Measurements from ENCODE around the gene ZDHHC12. TPM values are rescaled to one million over a fixed set of nuclear protein-coding genes. Genes with fewer than 3 reads are reported as not detected.

The ZDHHC12 gene
- total and polyA plus RNA-seq, 2 of the 13 experiments (the other 11 are each of a cell fraction or from before 2014, with no cell fraction given), result 25.4 to 28.0 TPM

DNA sequence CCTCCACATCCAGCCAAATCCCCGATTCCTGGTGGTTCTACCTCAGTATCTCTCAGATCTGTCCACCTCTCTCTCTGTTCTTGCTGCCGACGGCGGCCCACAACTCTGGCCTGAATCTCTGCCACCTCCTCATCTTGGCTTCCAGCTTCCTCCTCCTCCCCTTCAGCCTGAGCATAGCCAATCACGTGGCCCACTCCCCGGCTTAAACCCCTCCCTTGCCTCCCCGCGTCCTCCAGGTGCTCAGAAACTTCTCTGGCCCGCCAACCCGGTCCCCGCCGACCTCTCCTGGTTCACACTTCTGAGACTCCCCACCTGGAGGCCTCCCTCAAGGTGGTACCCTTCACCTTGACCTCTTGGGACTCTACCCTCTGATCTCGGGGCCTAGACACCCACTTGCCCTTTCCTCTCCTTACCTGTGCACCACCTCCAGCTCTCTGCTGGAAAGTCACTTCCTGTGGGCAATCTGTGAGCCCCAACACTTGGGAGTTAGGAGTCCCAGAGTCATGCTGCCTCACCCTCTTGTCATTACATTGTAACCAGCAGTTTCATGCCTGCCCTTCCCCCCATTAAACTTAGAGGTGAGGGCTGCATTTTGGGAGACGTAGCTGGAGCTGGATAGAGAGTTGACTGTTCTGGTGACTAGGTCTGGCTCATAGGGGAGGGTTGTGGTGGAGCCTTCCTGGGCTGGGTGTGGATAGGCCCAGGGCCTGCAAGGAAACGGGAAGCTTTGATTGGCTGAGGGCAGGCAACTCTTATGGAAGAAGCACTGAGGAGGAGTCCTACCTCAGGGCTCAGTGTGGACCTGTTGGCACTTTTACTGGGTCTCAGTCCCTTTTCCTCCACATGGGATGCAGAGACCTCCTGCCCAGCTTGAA lies 39.4 kb downstream of the ZDHHC12 start (continued):
- TF ChIP-seq ZMAT3 (CRISPR knock-in tag; conservative IDR thresholded peaks at IDR 0.05), result 0 out of 2 replicates have a peak, but pooled peaks have one; percentile 26
- TF ChIP-seq, protein P1, sequence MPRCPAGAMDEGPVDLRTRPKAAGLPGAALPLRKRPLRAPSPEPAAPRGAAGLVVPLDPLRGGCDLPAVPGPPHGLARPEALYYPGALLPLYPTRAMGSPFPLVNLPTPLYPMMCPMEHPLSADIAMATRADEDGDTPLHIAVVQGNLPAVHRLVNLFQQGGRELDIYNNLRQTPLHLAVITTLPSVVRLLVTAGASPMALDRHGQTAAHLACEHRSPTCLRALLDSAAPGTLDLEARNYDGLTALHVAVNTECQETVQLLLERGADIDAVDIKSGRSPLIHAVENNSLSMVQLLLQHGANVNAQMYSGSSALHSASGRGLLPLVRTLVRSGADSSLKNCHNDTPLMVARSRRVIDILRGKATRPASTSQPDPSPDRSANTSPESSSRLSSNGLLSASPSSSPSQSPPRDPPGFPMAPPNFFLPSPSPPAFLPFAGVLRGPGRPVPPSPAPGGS (CRISPR knock-in tag; IDR thresholded peaks at IDR 0.05), result 0 out of 2 replicates have a peak, but pooled peaks have one; percentile 10
- no peak for TF ChIP-seq ZNF550 (CRISPR knock-in tag; IDR thresholded peaks at IDR 0.05; ENCODE audit: borderline replicate concordance)
- no peak for TF ChIP-seq ZNF33A (CRISPR knock-in tag; IDR thresholded peaks at IDR 0.05; ENCODE audit: borderline replicate concordance)
- TF ChIP-seq ZNF34 (CRISPR knock-in tag; IDR thresholded peaks at IDR 0.05; ENCODE audit: borderline replicate concordance), result 0 out of 2 replicates have a peak, but pooled peaks have one; percentile 12
- TF ChIP-seq FOSL2 (CRISPR knock-in tag; IDR thresholded peaks at IDR 0.05), result peak; percentile 33; the same call in 1 of the 2 replicates
- TF ChIP-seq, protein P2, sequence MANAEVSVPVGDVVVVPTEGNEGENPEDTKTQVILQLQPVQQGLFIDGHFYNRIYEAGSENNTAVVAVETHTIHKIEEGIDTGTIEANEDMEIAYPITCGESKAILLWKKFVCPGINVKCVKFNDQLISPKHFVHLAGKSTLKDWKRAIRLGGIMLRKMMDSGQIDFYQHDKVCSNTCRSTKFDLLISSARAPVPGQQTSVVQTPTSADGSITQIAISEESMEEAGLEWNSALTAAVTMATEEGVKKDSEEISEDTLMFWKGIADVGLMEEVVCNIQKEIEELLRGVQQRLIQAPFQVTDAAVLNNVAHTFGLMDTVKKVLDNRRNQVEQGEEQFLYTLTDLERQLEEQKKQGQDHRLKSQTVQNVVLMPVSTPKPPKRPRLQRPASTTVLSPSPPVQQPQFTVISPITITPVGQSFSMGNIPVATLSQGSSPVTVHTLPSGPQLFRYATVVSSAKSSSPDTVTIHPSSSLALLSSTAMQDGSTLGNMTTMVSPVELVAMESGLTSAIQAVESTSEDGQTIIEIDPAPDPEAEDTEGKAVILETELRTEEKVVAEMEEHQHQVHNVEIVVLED (CRISPR knock-in tag; IDR thresholded peaks at IDR 0.05; ENCODE audit: borderline replicate concordance), result peak; percentile 44; the same call in 1 of the 2 replicates
- TF ChIP-seq ZFY (CRISPR knock-in tag; IDR thresholded peaks at IDR 0.05), result peak; percentile 71
- no peak for TF ChIP-seq ZNF776 (CRISPR knock-in tag; IDR thresholded peaks at IDR 0.05)
- no peak for TF ChIP-seq ZFP36 (IDR thresholded peaks at IDR 0.05; ENCODE audit: borderline replicate concordance, low read depth, low read length, partially characterized antibody)
- peak; percentile 93 for TF ChIP-seq ZNF263 (CRISPR knock-in tag; IDR thresholded peaks at IDR 0.05)
- TF ChIP-seq CAMTA2 (CRISPR knock-in tag; IDR thresholded peaks at IDR 0.05; ENCODE audit: borderline replicate concordance), result no peak
- TF ChIP-seq TBX2 (CRISPR knock-in tag; IDR thresholded peaks at IDR 0.05; ENCODE audit: borderline replicate concordance), result peak; percentile 71
- TF ChIP-seq ZNF343 (CRISPR knock-in tag; IDR thresholded peaks at IDR 0.05), result peak; percentile 67; the same call in 1 of the 2 replicates
- peak; percentile 61; the same call in 1 of the 2 replicates for TF ChIP-seq MTA1 (CRISPR knock-in tag; IDR thresholded peaks at IDR 0.05; ENCODE audit: borderline replicate concordance)
- peak; percentile 64; the same call in 1 of the 2 replicates for TF ChIP-seq POLR2AphosphoS5 (IDR thresholded peaks at IDR 0.05; ENCODE audit: low read depth, low read length)
- TF ChIP-seq, protein P3, sequence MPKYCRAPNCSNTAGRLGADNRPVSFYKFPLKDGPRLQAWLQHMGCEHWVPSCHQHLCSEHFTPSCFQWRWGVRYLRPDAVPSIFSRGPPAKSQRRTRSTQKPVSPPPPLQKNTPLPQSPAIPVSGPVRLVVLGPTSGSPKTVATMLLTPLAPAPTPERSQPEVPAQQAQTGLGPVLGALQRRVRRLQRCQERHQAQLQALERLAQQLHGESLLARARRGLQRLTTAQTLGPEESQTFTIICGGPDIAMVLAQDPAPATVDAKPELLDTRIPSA (CRISPR knock-in tag; IDR thresholded peaks at IDR 0.05; ENCODE audit: borderline replicate concordance), result peak; percentile 32; the same call in 1 of the 2 replicates
- peak; percentile 64; the same call in 1 of the 2 replicates for TF ChIP-seq NFKB2 (CRISPR knock-in tag; IDR thresholded peaks at IDR 0.05; ENCODE audit: borderline replicate concordance)
- peak; percentile 52 for TF ChIP-seq ASH2L (IDR thresholded peaks at IDR 0.05; ENCODE audit: insufficient read length, low read depth, low read length)
- peak; percentile 83; the same call in 1 of the 2 replicates for TF ChIP-seq CCDC6 (CRISPR knock-in tag; IDR thresholded peaks at IDR 0.05)
- TF ChIP-seq ZBTB20 (CRISPR knock-in tag; IDR thresholded peaks at IDR 0.05; ENCODE audit: borderline replicate concordance, low read depth), result peak; percentile 40; the same call in 1 of the 2 replicates
- TF ChIP-seq PHF21A (CRISPR knock-in tag; IDR thresholded peaks at IDR 0.05), result peak; percentile 33

Data from HepG2 (cell line).